OCI-LY3 (cell line): Measurements from ENCODE around the gene CLHC1.

Source experiments
- H2AFZ ChIP-seq: fragments of 200-600, 300-600 bp; shearing (Covaris generic); 2 replicates; pipeline ENCODE4 v1.6.0; 2014; ENCODE audit warnings: antibody characterized with exemption, low read depth, low read length
- H3K27ac ChIP-seq: fragments of 200-600, 300-600 bp; sonication (generic); 2 replicates; pipeline ENCODE4 v1.5.1; 2014; ENCODE audit warnings: mild to moderate bottlenecking, low read length, moderate library complexity, mixed read lengths
- H3K27me3 ChIP-seq: fragments of 200-600, 300-600 bp; sonication (generic); 2 replicates; pipeline ENCODE4 v1.6.1; 2014; ENCODE audit warnings: low read depth, low read length, mixed read lengths
- H3K36me3 ChIP-seq: fragments of 200-600, 300-600 bp; sonication (generic); replicated peaks from 2 replicates; pipeline ENCODE3; 2014; ENCODE audit warnings: low read depth, low read length, mixed read lengths
- H3K4me1 ChIP-seq: fragments of 300-600, 200-600 bp; sonication (generic); 2 replicates; pipeline ENCODE4 v1.6.1; 2014; ENCODE audit warnings: low read length, mixed read lengths
- H3K4me2 ChIP-seq: fragments of 200-600, 300-600 bp; sonication (generic); 2 replicates; pipeline ENCODE4 v1.6.1; 2014; ENCODE audit warnings: low read length, mixed read lengths
- H3K4me3 ChIP-seq: fragments of 300-600, 200-600 bp; sonication (generic); 2 replicates; pipeline ENCODE4 v1.5.1; 2014; ENCODE audit warnings: antibody characterized with exemption, mild to moderate bottlenecking, low read length, moderate library complexity
- H3K79me2 ChIP-seq: fragments of 300-600, 200-600 bp; shearing (Covaris generic); 2 replicates; pipeline ENCODE4 v1.6.1; 2014; ENCODE audit warnings: mild to moderate bottlenecking, low read length, mixed read lengths
- H3K9ac ChIP-seq: fragments of 300-600, 200-600 bp; shearing (Covaris generic); 2 replicates; pipeline ENCODE4 v1.6.0; 2014; ENCODE audit warnings: mild to moderate bottlenecking, low read length, moderate library complexity
- H3K9me3 ChIP-seq: fragments of 200-600, 300-600 bp; shearing (Covaris generic); 2 replicates; pipeline ENCODE4 v1.6.1; 2014; ENCODE audit warnings: low read length, mixed read lengths; ENCODE audit not compliant: insufficient read depth
- H4K20me1 ChIP-seq: fragments of 200-600, 300-600 bp; sonication (generic); 2 replicates; pipeline ENCODE4 v1.6.1; 2016; ENCODE audit warnings: low read length, mixed read lengths; ENCODE audit not compliant: insufficient read depth
- EZH2phosphoT487 ChIP-seq: fragments of 200-600 bp; shearing (Covaris generic); IDR thresholded peaks from 2 replicates; pipeline ENCODE4 v1.6.1; 2018; ENCODE audit warnings: antibody characterized with exemption, mixed run types, low read depth
- TF ChIP-seq, protein P1 (sequence below): fragments of 200-600, 300-600 bp; sonication (generic); IDR thresholded peaks from 2 replicates; pipeline ENCODE4 v1.5.1; 2014; ENCODE audit warnings: antibody characterized with exemption, low read length, low read depth

CLHC1 gene

DNA sequence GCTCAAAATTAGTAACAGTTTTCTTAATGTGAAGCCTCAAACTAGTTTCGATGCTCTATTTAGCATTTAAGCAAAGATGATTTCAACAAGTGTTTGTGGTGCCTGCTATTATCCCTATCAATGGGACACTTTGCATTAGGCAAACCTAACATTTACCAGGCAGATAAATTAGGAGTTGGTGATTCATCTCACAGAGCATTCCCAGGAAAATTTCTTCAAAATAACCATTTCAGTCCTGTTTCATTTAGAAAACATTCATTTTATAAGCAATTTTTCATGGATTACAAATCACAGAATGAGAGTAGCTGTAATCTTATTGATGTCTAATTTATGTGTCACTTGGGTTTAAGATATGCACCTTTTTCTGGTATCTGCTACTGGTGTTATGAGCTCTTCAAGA is 62.7 kb downstream of the CLHC1 start:
- Histone ChIP-seq H3K4me2 (no peak overlapping the region), H2AFZ (no peak overlapping the region), H3K9me3 (no peaks in the 10 kb centered on the region), H4K20me1 (no peaks in the 10 kb centered on the region), H3K27me3 (no peaks in the 10 kb centered on the region), H3K79me2 (no peaks in the 10 kb centered on the region), H3K36me3 (no peaks in the 10 kb centered on the region), H3K9ac (no peak overlapping the region), H3K27ac (no peak overlapping the region), H3K4me3 (no peak overlapping the region), H3K4me1 (no peaks in the 10 kb centered on the region)
- TF ChIP-seq, protein P1, sequence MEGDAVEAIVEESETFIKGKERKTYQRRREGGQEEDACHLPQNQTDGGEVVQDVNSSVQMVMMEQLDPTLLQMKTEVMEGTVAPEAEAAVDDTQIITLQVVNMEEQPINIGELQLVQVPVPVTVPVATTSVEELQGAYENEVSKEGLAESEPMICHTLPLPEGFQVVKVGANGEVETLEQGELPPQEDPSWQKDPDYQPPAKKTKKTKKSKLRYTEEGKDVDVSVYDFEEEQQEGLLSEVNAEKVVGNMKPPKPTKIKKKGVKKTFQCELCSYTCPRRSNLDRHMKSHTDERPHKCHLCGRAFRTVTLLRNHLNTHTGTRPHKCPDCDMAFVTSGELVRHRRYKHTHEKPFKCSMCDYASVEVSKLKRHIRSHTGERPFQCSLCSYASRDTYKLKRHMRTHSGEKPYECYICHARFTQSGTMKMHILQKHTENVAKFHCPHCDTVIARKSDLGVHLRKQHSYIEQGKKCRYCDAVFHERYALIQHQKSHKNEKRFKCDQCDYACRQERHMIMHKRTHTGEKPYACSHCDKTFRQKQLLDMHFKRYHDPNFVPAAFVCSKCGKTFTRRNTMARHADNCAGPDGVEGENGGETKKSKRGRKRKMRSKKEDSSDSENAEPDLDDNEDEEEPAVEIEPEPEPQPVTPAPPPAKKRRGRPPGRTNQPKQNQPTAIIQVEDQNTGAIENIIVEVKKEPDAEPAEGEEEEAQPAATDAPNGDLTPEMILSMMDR, result no peak
- no peak for TF ChIP-seq EZH2phosphoT487

DNA sequence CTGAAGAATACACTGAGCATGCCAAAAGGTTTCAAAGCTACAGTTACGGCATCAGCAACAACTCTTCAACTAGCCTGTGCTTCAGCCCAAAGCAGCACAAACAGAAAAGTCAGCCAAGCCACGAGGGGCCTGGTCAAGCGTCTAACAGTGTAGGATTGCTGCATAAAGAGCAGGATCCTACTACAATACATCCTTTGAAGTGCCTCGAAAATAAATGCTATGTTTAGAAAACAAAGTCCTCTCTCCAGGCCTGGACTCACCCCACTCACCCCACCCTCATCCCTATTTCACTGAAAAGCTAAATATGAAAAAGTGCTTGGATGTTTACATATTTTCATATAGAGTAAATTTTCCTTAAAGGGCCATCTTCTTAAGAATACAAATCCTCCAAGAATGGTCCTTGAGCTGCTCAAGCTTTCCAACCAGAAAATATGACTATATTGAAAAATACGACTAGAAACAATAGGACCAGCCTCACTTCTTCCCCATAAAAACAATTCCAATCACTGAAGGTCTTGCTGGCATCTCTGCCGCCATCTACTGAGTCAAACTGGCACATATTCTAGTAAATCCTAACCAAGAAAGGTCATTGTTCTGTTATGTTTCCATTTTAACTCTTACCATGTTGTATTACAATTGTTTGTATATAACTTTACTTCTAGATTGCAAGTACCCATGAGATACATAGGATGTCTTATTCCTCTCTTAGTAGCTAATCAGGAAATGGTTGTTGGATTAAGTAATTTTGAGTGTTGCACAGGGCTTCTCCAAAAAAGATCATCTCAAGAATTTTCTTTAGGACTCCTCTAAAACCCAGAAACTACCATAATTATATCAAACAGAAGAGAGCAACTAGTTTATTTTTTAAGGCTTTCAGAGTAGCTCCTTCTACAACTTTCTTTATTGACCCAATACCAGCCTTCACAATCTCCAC is 63.6 kb downstream of the CLHC1 start:
- Histone ChIP-seq H3K4me2 (no peak overlapping the region), H2AFZ (no peak overlapping the region), H4K20me1 (no peaks in the 10 kb centered on the region), H3K9ac (no peak overlapping the region), H3K27me3 (no peaks in the 10 kb centered on the region), H3K79me2 (no peaks in the 10 kb centered on the region), H3K4me3 (no peak overlapping the region), H3K9me3 (no peaks in the 10 kb centered on the region), H3K36me3 (no peaks in the 10 kb centered on the region), H3K4me1 (0 out of 2 replicates have a peak, but pooled peaks cover under 1% of the 10 kb centered on the region), H3K27ac (no peak overlapping the region)
- TF ChIP-seq, protein P1, result peak; percentile 86
- TF ChIP-seq EZH2phosphoT487, result no peak

DNA sequence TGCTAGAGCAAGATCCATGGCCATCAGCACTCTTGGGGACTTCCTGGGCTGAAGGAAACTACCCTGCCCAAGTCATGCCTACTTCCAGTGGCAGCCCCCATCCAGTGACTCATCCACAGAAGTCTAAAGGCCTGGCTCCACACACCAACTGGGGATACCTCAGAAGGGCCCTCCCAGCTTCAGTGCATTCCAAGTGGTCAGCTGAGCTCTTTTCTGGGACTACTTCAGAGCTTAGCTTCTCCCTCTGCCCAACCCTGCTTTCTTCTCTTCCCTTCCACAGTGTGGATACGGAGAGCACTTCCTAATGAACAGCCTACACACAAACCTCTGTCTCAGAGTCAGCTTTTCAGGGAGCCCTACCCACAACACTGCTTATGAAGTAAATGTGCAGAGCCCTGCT is 66.5 kb downstream of the CLHC1 start:
- peaks cover 7% of the 10 kb centered on the region; the same call in 1 of the 2 replicates for H3K4me1 ChIP-seq
- no peaks in the 10 kb centered on the region for H3K27me3 ChIP-seq
- no peaks in the 10 kb centered on the region for H3K36me3 ChIP-seq
- H2AFZ ChIP-seq, result no peak overlapping the region
- no peak overlapping the region for H3K27ac ChIP-seq
- TF ChIP-seq, protein P1, result no peak
- no peak for TF ChIP-seq EZH2phosphoT487
- H3K79me2 ChIP-seq, result no peaks in the 10 kb centered on the region
- H3K9ac ChIP-seq, result no peak overlapping the region
- H3K9me3 ChIP-seq, result no peaks in the 10 kb centered on the region
- H4K20me1 ChIP-seq, result no peaks in the 10 kb centered on the region
- H3K4me3 ChIP-seq, result no peak overlapping the region
- no peak overlapping the region for H3K4me2 ChIP-seq

DNA sequence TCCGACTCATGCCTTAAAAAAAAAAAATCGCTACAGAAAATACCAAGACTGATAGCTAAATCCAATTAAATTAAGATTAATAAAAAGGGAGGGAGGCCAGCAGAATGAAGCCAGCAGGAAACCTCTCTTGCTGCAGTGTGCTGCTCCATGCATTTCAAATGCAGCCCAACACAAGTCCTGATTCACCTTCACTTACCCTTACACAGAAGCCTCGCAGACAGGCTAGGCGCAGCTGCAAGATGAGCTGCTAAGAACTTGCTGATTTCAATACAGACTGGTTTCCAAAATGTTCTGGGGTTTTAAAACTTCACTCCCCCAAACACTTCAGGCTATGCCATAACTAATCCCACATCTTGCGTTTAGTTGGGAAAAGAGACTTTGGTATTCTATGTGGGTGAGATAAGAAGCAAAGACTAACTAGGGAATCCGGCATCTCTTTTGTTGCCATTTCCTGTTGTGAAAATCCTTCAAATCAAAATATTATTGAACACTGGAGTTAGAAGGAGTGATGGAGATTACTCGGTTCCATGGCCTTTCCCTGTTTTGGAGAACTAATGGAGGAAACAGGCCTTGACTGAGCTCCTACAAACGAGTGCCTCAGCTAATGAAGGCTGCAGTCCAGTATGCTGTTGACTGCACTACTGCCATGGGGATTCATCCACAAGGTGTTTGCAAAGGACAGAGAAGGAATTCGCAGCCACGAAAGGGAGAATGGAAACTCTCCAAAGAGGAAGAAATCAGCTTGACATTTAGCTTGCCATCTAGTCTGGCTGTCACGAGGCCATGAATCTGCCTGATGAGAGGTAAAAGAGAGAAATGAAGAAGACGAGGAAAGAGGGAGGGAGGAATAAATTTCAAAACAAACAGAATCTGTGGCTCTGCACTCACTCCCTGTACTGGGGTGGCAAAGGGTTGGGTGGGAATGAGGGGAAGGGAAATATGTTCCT is 67.3 kb downstream of the CLHC1 start:
- Histone ChIP-seq H3K4me3 (no peak overlapping the region), H3K27ac (no peak overlapping the region), H3K9ac (no peak overlapping the region), H3K79me2 (no peaks in the 10 kb centered on the region), H3K36me3 (no peaks in the 10 kb centered on the region), H2AFZ (no peak overlapping the region), H3K9me3 (no peaks in the 10 kb centered on the region), H4K20me1 (no peaks in the 10 kb centered on the region), H3K27me3 (no peaks in the 10 kb centered on the region), H3K4me2 (no peak overlapping the region), H3K4me1 (peaks cover 12% of the 10 kb centered on the region)
- TF ChIP-seq, protein P1, result no peak
- TF ChIP-seq EZH2phosphoT487, result no peak
